Measurements from ENCODE around the gene LSM3. TPM values are rescaled to one million over a fixed set of nuclear protein-coding genes. Genes with fewer than 3 reads are reported as not detected.
A peak's percentile ranks its signal among the peaks of the same experiment; 100 is the strongest.

Gene LSM3
- total RNA-seq, 6 experiments from 2014 or later = 15.5 to 21.1 (median 18.7) TPM

GRCh38 chr3:14151471-14152083 lies 27.0 kb upstream of the LSM3 start:
- Mint-ChIP-seq H3K27me3 (ENCODE audit: insufficient read depth) (peaks cover 3% of the 10 kb centered on the region; the same call in 1 of the 2 replicates), H3K9me3 (no peaks in the 10 kb centered on the region), H3K27ac (no peak overlapping the region), H3K4me3 (no peak overlapping the region), H3K36me3 (ENCODE audit: low read depth) (peaks cover 32% of the 10 kb centered on the region), H3K4me1 (ENCODE audit: low read depth) (peaks cover 21% of the 10 kb centered on the region)
- TF ChIP-seq, protein P1, sequence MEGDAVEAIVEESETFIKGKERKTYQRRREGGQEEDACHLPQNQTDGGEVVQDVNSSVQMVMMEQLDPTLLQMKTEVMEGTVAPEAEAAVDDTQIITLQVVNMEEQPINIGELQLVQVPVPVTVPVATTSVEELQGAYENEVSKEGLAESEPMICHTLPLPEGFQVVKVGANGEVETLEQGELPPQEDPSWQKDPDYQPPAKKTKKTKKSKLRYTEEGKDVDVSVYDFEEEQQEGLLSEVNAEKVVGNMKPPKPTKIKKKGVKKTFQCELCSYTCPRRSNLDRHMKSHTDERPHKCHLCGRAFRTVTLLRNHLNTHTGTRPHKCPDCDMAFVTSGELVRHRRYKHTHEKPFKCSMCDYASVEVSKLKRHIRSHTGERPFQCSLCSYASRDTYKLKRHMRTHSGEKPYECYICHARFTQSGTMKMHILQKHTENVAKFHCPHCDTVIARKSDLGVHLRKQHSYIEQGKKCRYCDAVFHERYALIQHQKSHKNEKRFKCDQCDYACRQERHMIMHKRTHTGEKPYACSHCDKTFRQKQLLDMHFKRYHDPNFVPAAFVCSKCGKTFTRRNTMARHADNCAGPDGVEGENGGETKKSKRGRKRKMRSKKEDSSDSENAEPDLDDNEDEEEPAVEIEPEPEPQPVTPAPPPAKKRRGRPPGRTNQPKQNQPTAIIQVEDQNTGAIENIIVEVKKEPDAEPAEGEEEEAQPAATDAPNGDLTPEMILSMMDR (IDR thresholded peaks at IDR 0.05) = no peak
- no peak for DNase-seq

DNA sequence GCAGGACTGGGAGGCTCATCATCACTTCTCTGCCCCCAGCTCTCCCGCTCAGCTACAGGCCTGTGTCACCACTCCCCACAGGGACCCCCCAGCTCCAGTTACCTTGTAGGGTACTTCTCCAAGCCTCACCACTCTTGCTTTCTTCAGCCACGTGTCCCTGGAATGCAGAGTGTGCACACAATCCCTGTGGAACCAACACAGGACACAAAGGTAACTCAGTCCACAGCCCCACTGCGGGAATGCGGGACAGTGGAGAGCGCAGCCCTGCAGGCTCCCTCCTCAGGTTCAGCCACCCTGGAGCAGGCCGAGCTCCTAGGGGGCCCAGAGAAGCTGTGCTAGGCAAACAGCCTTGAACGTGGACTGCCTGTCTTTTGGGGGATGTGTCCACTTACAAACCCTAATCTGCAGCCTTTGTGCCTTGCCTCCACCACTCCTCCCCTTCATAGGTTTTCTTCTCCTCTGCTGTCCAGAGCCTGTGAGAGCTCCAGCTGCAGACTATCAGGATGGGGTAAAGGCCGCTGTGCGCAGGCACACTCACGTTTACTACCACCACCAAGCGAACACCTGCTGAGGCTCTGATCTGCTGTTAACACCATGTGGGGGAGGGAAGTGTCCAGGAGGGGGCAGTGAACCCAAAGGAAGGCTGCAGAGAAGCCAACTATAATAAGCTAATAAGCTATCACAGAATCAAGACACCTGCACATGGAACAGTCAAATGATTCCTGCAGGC lies 26.2 kb upstream of the LSM3 start:
- TF ChIP-seq, protein P1 (IDR thresholded peaks at IDR 0.05) = peak; percentile 69
- Mint-ChIP-seq H3K4me3 (no peak overlapping the region), H3K9me3 (no peaks in the 10 kb centered on the region), H3K27ac (peak overlapping the region; percentile 18; the same call in 1 of the 2 replicates), H3K36me3 (ENCODE audit: low read depth) (peaks cover 32% of the 10 kb centered on the region), H3K27me3 (ENCODE audit: insufficient read depth) (peaks cover 3% of the 10 kb centered on the region; the same call in 1 of the 2 replicates), H3K4me1 (ENCODE audit: low read depth) (peaks cover 13% of the 10 kb centered on the region)
- DNase-seq = no peak

GRCh38 chr3:14152963-14153355 lies 25.7 kb upstream of the LSM3 start:
- Mint-ChIP-seq H3K4me1 (ENCODE audit: low read depth) (peaks cover 12% of the 10 kb centered on the region), H3K36me3 (ENCODE audit: low read depth) (peaks cover 32% of the 10 kb centered on the region), H3K27me3 (ENCODE audit: insufficient read depth) (peaks cover 3% of the 10 kb centered on the region; the same call in 1 of the 2 replicates), H3K27ac (no peak overlapping the region; the same call in 1 of the 2 replicates), H3K9me3 (no peaks in the 10 kb centered on the region), H3K4me3 (no peak overlapping the region)
- no peak for DNase-seq
- TF ChIP-seq, protein P1 (IDR thresholded peaks at IDR 0.05) = no peak

GRCh38 chr3:14153663-14154062 lies 25.0 kb upstream of the LSM3 start:
- H3K4me1 Mint-ChIP-seq (ENCODE audit: low read depth) = peaks cover 12% of the 10 kb centered on the region
- peaks cover 38% of the 10 kb centered on the region for H3K36me3 Mint-ChIP-seq (ENCODE audit: low read depth)
- no peak overlapping the region for H3K4me3 Mint-ChIP-seq
- no peaks in the 10 kb centered on the region for H3K9me3 Mint-ChIP-seq
- TF ChIP-seq, protein P1 (IDR thresholded peaks at IDR 0.05) = no peak
- H3K27ac Mint-ChIP-seq = no peak overlapping the region
- H3K27me3 Mint-ChIP-seq (ENCODE audit: insufficient read depth) = peaks cover 3% of the 10 kb centered on the region; the same call in 1 of the 2 replicates
- DNase-seq = no peak

DNA sequence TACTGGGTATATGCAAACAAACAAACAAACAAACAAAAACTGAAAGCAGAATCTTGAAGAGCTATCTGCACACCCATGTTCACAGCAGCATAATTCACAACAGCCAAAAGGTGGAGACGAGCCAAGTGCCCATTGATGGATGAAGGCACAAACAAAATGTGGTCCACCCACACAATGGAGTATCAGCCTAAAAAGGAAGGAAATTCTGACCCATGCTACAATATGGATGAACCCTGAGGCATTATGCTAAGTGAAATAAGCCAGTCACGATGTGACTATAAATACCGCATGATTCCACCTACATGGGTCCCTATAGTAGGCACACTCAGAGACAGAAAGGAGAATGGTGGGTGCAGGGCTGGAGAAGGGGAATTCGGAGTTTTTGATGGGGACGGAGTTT lies 24.3 kb upstream of the LSM3 start:
- DNase-seq = no peak
- TF ChIP-seq, protein P1 (IDR thresholded peaks at IDR 0.05) = no peak
- Mint-ChIP-seq H3K4me1 (ENCODE audit: low read depth) (peaks cover 12% of the 10 kb centered on the region), H3K9me3 (no peaks in the 10 kb centered on the region), H3K27me3 (ENCODE audit: insufficient read depth) (peaks cover 3% of the 10 kb centered on the region; the same call in 1 of the 2 replicates), H3K27ac (no peak overlapping the region), H3K36me3 (ENCODE audit: low read depth) (peaks cover 44% of the 10 kb centered on the region), H3K4me3 (no peak overlapping the region)

All from HFFc6 (cell line).